ENCODE data around the gene MOB3A. TPM values are rescaled to one million over a fixed set of nuclear protein-coding genes. Genes with fewer than 3 reads are reported as not detected.
A peak's percentile ranks its signal among the peaks of the same experiment; 100 is the strongest.

MOB3A gene
- total RNA-seq, 1 donor from 2014 or later = 69.2 TPM

DNA sequence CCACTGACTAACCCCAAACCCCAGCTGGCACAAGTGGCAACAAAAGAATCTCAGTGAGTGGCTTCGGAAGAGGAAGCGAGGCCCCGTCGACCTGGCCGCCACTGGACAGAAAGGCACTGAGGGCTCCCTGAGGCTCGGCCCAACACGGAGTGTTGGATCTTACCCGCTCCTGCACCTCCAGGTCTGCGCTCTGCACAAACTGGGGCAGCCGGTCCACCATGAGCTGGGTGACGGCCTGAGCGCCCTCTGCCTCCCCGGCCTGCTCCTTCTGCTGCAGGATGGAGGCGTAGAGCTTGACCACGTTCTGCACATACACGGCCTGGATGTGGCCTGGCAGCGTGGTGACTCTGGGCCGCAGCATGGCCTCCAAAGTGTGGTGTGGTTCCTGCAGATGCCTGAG lies 22.3 kb upstream of the MOB3A start:
- no peak overlapping the region for H3K27ac ChIP-seq
- no peaks in the 10 kb centered on the region for H3K27me3 ChIP-seq (ENCODE audit: low read depth)
- DNase-seq (no peak), ATAC-seq (no peak)
- H3K4me3 ChIP-seq = no peak overlapping the region
- H3K4me1 ChIP-seq = no peaks in the 10 kb centered on the region
- intact Hi-C loops (cut with DNase I) = no loop called here
- peaks cover 100% of the 10 kb centered on the region for H3K36me3 ChIP-seq
- no peaks in the 10 kb centered on the region for H3K9me3 ChIP-seq
- TF ChIP-seq, protein P1, sequence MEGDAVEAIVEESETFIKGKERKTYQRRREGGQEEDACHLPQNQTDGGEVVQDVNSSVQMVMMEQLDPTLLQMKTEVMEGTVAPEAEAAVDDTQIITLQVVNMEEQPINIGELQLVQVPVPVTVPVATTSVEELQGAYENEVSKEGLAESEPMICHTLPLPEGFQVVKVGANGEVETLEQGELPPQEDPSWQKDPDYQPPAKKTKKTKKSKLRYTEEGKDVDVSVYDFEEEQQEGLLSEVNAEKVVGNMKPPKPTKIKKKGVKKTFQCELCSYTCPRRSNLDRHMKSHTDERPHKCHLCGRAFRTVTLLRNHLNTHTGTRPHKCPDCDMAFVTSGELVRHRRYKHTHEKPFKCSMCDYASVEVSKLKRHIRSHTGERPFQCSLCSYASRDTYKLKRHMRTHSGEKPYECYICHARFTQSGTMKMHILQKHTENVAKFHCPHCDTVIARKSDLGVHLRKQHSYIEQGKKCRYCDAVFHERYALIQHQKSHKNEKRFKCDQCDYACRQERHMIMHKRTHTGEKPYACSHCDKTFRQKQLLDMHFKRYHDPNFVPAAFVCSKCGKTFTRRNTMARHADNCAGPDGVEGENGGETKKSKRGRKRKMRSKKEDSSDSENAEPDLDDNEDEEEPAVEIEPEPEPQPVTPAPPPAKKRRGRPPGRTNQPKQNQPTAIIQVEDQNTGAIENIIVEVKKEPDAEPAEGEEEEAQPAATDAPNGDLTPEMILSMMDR (IDR thresholded peaks at IDR 0.05) = no peak

- Histone ChIP-seq H3K9me3 (no peaks in the 10 kb centered on the region), H3K27me3 (ENCODE audit: low read depth) (no peaks in the 10 kb centered on the region), H3K27ac (no peak overlapping the region), H3K4me3 (no peak overlapping the region), H3K4me1 (no peaks in the 10 kb centered on the region), H3K36me3 (peaks cover 100% of the 10 kb centered on the region)
- DNase-seq (no peak), ATAC-seq (no peak)
- intact Hi-C loops (cut with DNase I) = no loop called here
- TF ChIP-seq, protein P1 (IDR thresholded peaks at IDR 0.05) = no peak
Measured at GRCh38 chr19:2117215-2117960, 21.3 kb upstream of the MOB3A start.

- H3K9me3 ChIP-seq = no peaks in the 10 kb centered on the region
- H3K4me1 ChIP-seq = no peaks in the 10 kb centered on the region
- peaks cover 100% of the 10 kb centered on the region for H3K36me3 ChIP-seq
- ATAC-seq (no peak), DNase-seq (no peak)
- H3K4me3 ChIP-seq = no peak overlapping the region
- no peaks in the 10 kb centered on the region for H3K27me3 ChIP-seq (ENCODE audit: low read depth)
- intact Hi-C loops (cut with DNase I) = no loop called here
- H3K27ac ChIP-seq = no peak overlapping the region
- TF ChIP-seq, protein P1 (IDR thresholded peaks at IDR 0.05) = no peak
Measured at GRCh38 chr19:2116507-2116906, 20.4 kb upstream of the MOB3A start.

- DNase-seq = no peak
Measured at GRCh38 chr19:2115911-2116426, 19.8 kb upstream of the MOB3A start.

DNA sequence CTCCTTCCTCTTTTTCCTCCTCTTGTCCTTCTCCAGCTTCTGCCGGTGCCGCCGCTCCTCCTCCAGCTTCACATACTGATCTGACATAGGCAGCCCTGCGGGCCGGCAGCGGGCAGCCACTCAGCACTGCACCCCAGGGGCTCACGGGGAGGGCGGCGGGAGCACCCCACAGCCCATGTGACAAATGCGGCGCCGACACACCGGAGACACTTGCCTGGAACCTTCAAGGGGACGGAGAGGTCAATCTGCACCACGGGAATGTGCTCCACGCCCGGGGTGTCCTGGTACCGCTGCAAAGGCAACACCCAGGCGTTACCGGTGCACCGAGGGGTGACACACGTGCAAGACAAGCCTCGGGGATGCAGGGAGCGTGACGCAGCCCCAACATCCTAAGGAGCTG lies 19.2 kb upstream of the MOB3A start:
- Histone ChIP-seq H3K36me3 (peaks cover 100% of the 10 kb centered on the region), H3K9me3 (no peaks in the 10 kb centered on the region), H3K4me3 (no peak overlapping the region), H3K4me1 (no peaks in the 10 kb centered on the region), H3K27me3 (ENCODE audit: low read depth) (no peaks in the 10 kb centered on the region), H3K27ac (no peak overlapping the region)
- DNase-seq (peak; percentile 38), ATAC-seq (no peak)
- TF ChIP-seq, protein P1 (IDR thresholded peaks at IDR 0.05) = no peak
- intact Hi-C loops (cut with DNase I) = no loop called here

More at GRCh38 chr19:2115911-2116426, 19.8 kb upstream of the MOB3A start:
- Histone ChIP-seq H3K27me3 (ENCODE audit: low read depth) (no peaks in the 10 kb centered on the region), H3K27ac (no peak overlapping the region), H3K4me1 (no peaks in the 10 kb centered on the region), H3K9me3 (no peaks in the 10 kb centered on the region), H3K4me3 (no peak overlapping the region), H3K36me3 (peaks cover 100% of the 10 kb centered on the region)
- TF ChIP-seq, protein P1 (IDR thresholded peaks at IDR 0.05) = no peak
- intact Hi-C loops (cut with DNase I) = no loop called here
- no peak for ATAC-seq
